HAP-1 (cell line): ENCODE measurements around the gene SAPCD2.

Source experiments
- DNase-seq, 2 experiments: peaks; one replicate each; pipeline ENCODE4 v3.0.0-alpha.2; 2016 to 2020; ENCODE audit warnings: low spot score in 2 of 2
- H3K27me3 ChIP-seq: fragments of 250-450 bp; sonication (Bioruptor Pico); 2 replicates; pipeline ENCODE4 v1.5.1; 2020; ENCODE audit warnings: low read depth, mild to moderate bottlenecking, moderate library complexity
- H3K36me3 ChIP-seq: fragments of 250-450 bp; sonication (Bioruptor Pico); replicated peaks from 2 replicates; pipeline ENCODE4 v1.5.1; 2020; ENCODE audit warnings: mild to moderate bottlenecking
- H3K4me1 ChIP-seq: fragments of 250-450 bp; sonication (Bioruptor Pico); 2 replicates; pipeline ENCODE4 v1.5.1; 2020; ENCODE audit warnings: mild to moderate bottlenecking
- H3K4me3 ChIP-seq: fragments of 250-450 bp; sonication (Bioruptor Pico); 2 replicates; pipeline ENCODE4 v1.5.1; 2020; ENCODE audit warnings: mild to moderate bottlenecking, moderate library complexity
- H3K9me3 ChIP-seq: fragments of 250-450 bp; sonication (Bioruptor Pico); 2 replicates; pipeline ENCODE4 v1.5.1; 2020; ENCODE audit warnings: mild to moderate bottlenecking, moderate library complexity
- in situ Hi-C: fragments of 300-500 bp; cut with MboI; formaldehyde crosslinking; loops from 3 replicates; pipeline ENCODE4 v1.14.3; 2020; ENCODE audit warnings: low sequenced_read_pairs, inconsistent platforms, mixed read lengths

The SAPCD2 gene

GRCh38 chr9:137110911-137111787 lies 40.8 kb upstream of the SAPCD2 start:
- Histone ChIP-seq H3K4me3 (no peak overlapping the region), H3K9me3 (no peaks in the 10 kb centered on the region), H3K36me3 (peaks cover 59% of the 10 kb centered on the region), H3K4me1 (peaks cover 9% of the 10 kb centered on the region; the same call in 1 of the 2 replicates), H3K27me3 (no peaks in the 10 kb centered on the region)
- DNase-seq: no peak
- in situ Hi-C loops: no loop called here

DNA sequence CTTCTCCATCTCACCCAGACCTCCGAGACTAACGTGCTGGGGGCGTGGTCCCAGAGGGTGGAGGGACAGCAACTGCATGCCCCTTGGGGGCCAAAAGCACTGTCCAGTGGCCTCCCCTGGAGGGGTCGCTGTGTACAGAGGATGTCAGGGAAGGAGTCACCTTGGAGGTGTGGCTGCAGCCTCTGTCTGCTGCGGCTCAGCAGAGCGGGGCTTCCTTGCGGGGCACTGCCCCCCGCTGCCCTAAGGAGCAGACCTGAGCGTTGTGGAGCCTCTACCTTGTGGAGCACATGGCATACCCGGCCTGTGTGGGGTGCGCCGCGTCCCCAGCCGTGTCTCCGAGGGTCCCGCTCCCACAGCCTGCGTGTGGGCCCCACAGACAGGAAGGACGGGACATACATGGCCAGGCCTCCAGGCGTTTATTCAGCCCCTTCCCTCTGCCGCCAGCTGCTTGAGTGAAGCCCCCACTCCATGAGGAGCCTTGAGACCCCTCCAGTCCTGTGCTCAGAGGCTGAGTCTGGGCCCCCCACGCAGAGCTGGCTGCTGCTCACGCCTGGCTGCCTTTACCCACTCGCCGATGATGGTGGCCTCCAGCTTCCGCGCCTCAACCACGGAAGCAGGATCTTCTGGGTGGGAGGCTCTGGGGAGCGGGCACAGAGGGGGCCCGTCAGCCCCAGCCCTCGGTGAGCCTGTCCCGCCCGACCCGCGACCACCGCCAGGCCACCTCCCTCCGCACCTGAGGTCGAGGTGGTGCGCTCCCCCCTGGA lies 40.0 kb upstream of the SAPCD2 start:
- H3K27me3 ChIP-seq: no peaks in the 10 kb centered on the region
- H3K36me3 ChIP-seq: peaks cover 66% of the 10 kb centered on the region
- in situ Hi-C loops: no loop called here
- no peaks in the 10 kb centered on the region for H3K9me3 ChIP-seq
- peaks cover 7% of the 10 kb centered on the region; the same call in 1 of the 2 replicates for H3K4me1 ChIP-seq
- H3K4me3 ChIP-seq: no peak overlapping the region
- no peak for DNase-seq

DNA sequence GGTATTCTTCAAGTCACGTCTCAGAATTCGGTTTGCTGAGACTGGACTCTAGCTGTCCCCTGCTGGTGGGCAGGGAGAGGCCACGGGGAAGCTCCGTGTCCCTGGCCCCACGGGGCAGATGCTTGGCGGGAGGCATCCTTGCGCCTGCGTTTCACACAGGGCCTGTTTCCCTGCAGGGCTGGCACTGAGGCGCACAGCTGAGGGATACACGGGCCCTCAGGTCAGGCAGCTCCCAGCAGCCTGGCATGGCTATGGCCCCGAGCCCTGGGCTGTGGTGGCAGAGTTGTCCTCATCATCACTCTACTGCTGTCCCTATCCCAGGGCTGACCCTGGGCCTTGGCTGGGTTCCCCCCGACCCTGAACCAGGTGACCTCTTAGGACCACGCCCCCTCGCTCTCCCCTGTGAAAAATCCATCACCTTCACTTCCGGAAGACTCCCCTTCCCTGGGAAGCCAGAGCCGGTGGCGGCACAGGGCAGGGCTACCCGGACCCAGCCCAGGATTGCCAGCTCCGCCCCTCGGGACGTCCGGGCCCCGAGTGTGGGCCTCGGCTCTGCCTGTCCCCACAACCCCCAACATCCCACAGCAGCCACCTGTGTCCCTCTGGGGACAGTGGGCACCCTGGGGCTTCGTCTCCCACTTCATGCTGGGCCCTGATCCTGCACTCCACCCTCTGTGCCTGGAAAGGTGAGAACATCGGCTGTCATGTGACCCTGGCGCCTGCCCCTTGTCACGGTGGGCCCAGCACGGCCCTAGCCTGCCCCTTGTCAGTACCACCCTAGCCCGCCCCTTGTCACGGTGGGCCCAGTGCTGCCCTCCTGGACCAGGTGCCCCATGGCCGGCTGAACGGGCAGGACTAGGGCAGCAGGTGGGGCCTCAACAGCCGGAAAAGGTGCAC lies 39.1 kb upstream of the SAPCD2 start:
- H3K4me1 ChIP-seq: no peaks in the 10 kb centered on the region
- no peak overlapping the region for H3K4me3 ChIP-seq
- peaks cover 67% of the 10 kb centered on the region for H3K36me3 ChIP-seq
- H3K9me3 ChIP-seq: no peaks in the 10 kb centered on the region
- no peaks in the 10 kb centered on the region for H3K27me3 ChIP-seq
- in situ Hi-C loops: no loop called here
- no peak for DNase-seq

GRCh38 chr9:137108608-137109249 lies 38.4 kb upstream of the SAPCD2 start:
- in situ Hi-C loops: no loop called here
- peaks cover 74% of the 10 kb centered on the region for H3K36me3 ChIP-seq
- no peaks in the 10 kb centered on the region for H3K27me3 ChIP-seq
- no peaks in the 10 kb centered on the region for H3K9me3 ChIP-seq
- no peaks in the 10 kb centered on the region for H3K4me1 ChIP-seq
- no peak for DNase-seq
- H3K4me3 ChIP-seq: no peak overlapping the region

GRCh38 chr9:137107982-137108381 lies 37.6 kb upstream of the SAPCD2 start:
- Histone ChIP-seq H3K36me3 (peaks cover 73% of the 10 kb centered on the region), H3K9me3 (no peaks in the 10 kb centered on the region), H3K4me3 (no peak overlapping the region), H3K4me1 (no peaks in the 10 kb centered on the region), H3K27me3 (no peaks in the 10 kb centered on the region)
- in situ Hi-C loops: no loop called here
- no peak for DNase-seq

- DNase-seq: no peak
- H3K4me1 ChIP-seq: no peaks in the 10 kb centered on the region
- H3K4me3 ChIP-seq: no peak overlapping the region
- H3K36me3 ChIP-seq: peaks cover 67% of the 10 kb centered on the region
- no peaks in the 10 kb centered on the region for H3K9me3 ChIP-seq
- in situ Hi-C loops: no loop called here
- no peaks in the 10 kb centered on the region for H3K27me3 ChIP-seq
Observed at GRCh38 chr9:137107312-137107921, 37.1 kb upstream of the SAPCD2 start.

DNA sequence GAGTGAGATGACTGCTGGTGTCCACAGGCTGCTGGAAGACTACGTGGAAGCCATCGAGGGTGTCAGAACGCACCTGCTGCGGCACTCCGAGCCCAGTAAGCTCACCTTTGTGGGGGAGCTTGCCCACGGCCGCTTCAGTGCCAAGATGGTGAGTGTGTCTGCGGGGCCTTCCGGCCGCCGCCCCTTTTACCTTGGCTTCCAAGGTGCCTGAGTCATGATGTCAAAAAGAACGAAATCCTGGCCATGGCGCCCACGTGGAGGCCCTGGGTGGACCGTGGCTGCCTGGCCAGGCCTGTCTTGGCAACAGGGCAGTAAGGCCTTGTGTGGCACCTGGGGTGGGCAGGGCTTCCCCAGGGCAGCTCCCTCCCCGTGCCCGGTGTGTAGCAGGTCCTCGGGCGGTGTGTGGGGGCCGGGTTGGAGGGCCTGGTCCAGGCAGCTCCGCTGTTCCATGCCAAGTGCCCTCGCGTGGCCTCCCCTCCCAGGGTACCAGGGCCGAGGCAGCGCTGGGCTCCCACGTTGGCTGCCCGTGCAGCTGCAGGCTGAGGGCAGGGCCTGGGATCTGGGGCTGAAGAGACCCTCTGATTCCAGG lies 36.4 kb upstream of the SAPCD2 start:
- Histone ChIP-seq H3K9me3 (no peaks in the 10 kb centered on the region), H3K4me3 (no peak overlapping the region), H3K4me1 (no peaks in the 10 kb centered on the region), H3K27me3 (no peaks in the 10 kb centered on the region), H3K36me3 (peaks cover 62% of the 10 kb centered on the region)
- in situ Hi-C loops: no loop called here
- DNase-seq: no peak

- H3K36me3 ChIP-seq: peaks cover 66% of the 10 kb centered on the region
- in situ Hi-C loops: no loop called here
- H3K9me3 ChIP-seq: no peaks in the 10 kb centered on the region; the same call in 1 of the 2 replicates
Observed at GRCh38 chr9:137105814-137106661, 35.7 kb upstream of the SAPCD2 start.

GRCh38 chr9:137103206-137103999 lies 33.0 kb upstream of the SAPCD2 start:
- H3K4me1 ChIP-seq: no peaks in the 10 kb centered on the region
- H3K4me3 ChIP-seq: no peak overlapping the region
- H3K9me3 ChIP-seq: no peaks in the 10 kb centered on the region; the same call in 1 of the 2 replicates
- no peaks in the 10 kb centered on the region for H3K27me3 ChIP-seq
- DNase-seq: no peak
- H3K36me3 ChIP-seq: peaks cover 62% of the 10 kb centered on the region
- in situ Hi-C loops: no loop called here

More at GRCh38 chr9:137105814-137106661, 35.7 kb upstream of the SAPCD2 start:
- no peak overlapping the region for H3K4me3 ChIP-seq
- H3K27me3 ChIP-seq: no peaks in the 10 kb centered on the region
- H3K4me1 ChIP-seq: no peaks in the 10 kb centered on the region
- DNase-seq: no peak

- Histone ChIP-seq H3K27me3 (no peaks in the 10 kb centered on the region), H3K4me1 (no peaks in the 10 kb centered on the region), H3K9me3 (no peaks in the 10 kb centered on the region; the same call in 1 of the 2 replicates), H3K36me3 (peaks cover 57% of the 10 kb centered on the region), H3K4me3 (no peak overlapping the region)
- no peak for DNase-seq
- in situ Hi-C loops: no loop called here
Observed at GRCh38 chr9:137099231-137099630, 28.9 kb upstream of the SAPCD2 start.

DNA sequence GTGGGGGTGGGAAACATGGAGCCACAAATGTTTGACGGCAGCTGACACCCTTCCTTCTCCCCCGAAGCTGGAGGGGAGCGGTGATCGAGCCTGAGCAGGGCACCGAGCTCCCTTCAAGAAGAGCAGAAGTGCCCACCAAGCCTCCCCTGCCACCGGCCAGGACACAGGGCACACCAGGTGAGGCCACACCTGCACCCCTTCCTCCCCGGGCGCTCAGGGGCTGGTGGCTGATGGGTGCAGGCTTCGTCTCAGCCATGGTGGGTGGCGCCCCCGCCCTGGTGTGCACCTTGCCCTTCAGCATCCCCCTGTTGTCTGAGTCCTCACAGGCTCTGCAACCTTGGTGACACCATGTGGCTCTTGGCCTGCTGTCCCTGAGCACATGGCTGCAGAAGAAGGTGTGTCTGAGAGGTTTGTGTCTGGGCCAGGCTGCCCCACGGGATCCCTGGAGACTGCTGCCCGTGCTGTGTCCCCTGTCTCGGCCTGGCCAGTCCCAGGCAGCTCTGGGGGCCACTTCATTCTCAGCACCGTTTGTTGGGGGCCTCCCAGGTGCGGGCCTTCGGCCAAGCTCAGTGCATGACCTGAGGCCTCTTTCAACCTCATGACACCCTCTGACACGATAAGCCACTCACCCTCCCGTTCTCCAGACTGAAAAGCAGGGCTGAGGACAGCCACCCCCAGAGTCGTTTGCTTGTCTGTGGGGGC lies 27.6 kb upstream of the SAPCD2 start:
- Histone ChIP-seq H3K36me3 (peaks cover 54% of the 10 kb centered on the region), H3K4me3 (no peak overlapping the region)

More for the DNA sequence above, 27.6 kb upstream of the SAPCD2 start:
- H3K9me3 ChIP-seq: no peaks in the 10 kb centered on the region; the same call in 1 of the 2 replicates
- no peaks in the 10 kb centered on the region for H3K27me3 ChIP-seq
- no peak for DNase-seq
- no peaks in the 10 kb centered on the region for H3K4me1 ChIP-seq
- in situ Hi-C loops: no loop called here
